22Rv1 (cell line): Measurements from ENCODE around the gene LGALS9B.
"Not testable (repeated sequence)": the region's sequence is repeated elsewhere in the genome, so short reads cannot be mapped to it uniquely, and the experiment has no call there.

Experiments used
- CTCF ChIP-seq: fragments of 450-650 bp; IDR thresholded peaks from 2 replicates; pipeline ENCODE4 v1.5.1; 2017; ENCODE audit warnings: mild to moderate bottlenecking
- ZFX ChIP-seq: fragments of 450-650 bp; IDR thresholded peaks from 2 replicates; pipeline ENCODE4 v1.6.1; 2017; ENCODE audit warnings: antibody characterized with exemption, borderline replicate concordance

- TF ChIP-seq CTCF, ZFX: not testable (repeated sequence)
These were observed 23.2 kb downstream of the LGALS9B start for GRCh38 chr17:20444173-20444572.
